ENCODE measurements around the gene YEATS2. TPM values are rescaled to one million over a fixed set of nuclear protein-coding genes. Genes with fewer than 3 reads are reported as not detected.
"Not testable (repeated sequence)": the region's sequence is repeated elsewhere in the genome, so short reads cannot be mapped to it uniquely, and the experiment has no call there.

Gene YEATS2
- polyA plus RNA-seq (ENCODE audit: insufficient read length in 4 of 4), result 10 to 100 TPM; 31.5 to 43.6 (median 36.9) TPM

DNA sequence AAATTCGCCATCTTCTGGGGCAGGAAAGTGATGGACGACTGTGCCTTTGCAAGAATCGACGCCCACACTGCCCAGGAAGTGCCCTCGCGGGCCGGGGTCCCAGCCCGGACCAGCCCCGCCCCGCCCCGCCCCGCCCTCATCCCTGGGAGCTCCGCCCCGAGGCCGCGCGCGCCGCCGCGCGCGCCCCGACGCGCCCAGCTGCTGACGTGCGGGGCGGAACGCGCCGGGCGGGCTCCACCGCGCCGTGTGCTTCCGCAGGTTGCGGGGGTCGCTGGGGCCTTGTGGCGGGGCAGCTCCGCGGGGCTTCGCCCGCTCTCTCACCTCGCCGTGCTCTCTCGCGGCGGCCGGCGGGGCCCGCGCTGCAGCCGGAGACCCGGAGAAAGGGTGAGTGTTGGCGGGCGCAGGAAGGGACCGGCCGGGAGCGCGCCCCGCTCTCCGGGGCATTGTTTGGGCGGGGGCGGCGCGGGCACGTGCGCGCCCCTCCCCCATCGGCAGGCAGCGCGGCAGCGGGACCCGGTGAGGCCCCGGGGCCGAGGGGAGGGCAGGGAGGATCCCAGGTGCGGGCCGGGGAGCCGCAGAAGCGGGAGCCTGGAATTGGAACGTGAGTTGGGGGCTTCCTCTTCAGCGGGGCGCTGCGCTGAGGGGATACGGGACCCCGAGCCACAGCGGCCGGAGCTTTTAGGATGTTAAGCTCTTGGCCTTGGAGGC, at the start of gene YEATS2:
TSS of gene YEATS2 (plus strand) at position 188 of the 708 bp plus-strand sequence. CDS start 17,366 bp downstream, outside the sequence.
- peak; percentile 47 to 66 (median 57) for DNase-seq (ENCODE audit: low read depth in 4 of 4, low spot score in 2 of 4)

DNA sequence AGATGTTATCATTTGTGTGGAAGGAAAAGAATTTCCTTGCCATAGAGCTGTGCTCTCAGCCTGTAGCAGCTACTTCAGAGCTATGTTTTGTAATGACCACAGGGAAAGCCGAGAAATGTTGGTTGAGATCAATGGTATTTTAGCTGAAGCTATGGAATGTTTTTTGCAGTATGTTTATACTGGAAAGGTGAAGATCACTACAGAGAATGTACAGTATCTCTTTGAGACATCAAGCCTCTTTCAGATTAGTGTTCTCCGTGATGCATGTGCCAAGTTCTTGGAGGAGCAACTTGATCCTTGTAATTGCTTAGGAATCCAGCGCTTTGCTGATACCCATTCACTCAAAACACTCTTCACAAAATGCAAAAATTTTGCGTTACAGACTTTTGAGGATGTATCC, 47.0 kb upstream of the YEATS2 start:
- DNase-seq (ENCODE audit: low read depth in 4 of 4, low spot score in 2 of 4), result no peak

DNA sequence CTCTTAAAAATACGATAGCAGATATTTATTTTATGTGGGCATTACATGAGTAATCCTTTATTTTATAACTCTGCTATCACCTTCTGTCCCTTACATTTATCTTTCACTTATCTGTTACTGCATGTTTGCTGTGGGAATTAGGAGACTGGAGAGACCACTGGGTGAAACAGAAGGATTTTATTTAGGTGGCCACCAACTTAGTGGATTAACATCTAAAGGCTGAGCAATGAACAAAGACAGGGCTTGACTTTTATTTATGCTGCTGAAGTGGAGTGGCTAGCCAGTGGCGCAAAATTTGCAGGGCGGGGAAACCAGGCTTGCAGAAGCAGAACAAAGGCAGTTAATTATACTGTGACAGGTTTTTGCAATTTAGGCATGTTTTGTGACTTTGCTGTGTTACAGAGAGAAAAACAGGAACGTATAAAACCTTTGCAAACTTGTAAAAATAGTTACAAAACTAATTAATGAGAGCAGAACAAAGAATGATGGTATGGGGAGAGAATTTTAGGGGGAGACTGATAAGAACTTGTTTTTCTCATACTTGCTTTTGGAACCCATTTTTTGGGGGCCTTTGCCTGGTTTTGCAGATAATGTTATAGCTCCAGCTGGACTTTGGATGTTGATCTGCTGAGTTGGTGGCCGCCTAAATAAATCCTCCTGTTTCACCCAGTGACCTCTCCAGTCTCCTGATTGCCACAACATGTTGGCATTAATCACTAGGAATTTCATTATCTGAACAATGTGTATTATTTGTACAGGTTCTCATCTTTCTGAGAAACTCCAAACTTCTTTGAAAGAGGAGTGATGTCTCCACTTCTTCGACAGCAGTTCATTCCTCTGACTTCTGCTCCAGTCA, 44.2 kb upstream of the YEATS2 start:
- peak in 1 of 4 donors; percentile 8 for DNase-seq (ENCODE audit: low read depth in 4 of 4, low spot score in 2 of 4)

DNA sequence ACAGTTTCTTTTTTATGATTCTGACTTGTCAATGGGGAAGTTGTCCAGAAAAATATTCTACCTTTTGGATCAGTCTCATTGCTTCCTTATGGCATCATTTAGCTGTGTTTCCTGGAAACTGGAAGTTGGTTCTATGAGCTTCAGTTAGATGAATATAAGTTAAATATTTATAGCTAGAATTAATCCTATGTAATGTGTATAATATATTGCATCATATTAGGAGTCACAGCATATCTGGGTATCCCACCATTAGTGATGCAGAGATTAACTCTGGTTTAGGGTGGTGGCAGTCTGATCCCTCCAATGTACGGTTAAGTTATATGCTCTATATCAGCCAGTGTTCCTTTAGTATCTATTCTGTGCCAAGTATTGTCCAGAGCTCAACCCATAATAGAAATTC, 42.9 kb upstream of the YEATS2 start:
- DNase-seq (ENCODE audit: low read depth in 4 of 4, low spot score in 2 of 4), result no peak

DNA sequence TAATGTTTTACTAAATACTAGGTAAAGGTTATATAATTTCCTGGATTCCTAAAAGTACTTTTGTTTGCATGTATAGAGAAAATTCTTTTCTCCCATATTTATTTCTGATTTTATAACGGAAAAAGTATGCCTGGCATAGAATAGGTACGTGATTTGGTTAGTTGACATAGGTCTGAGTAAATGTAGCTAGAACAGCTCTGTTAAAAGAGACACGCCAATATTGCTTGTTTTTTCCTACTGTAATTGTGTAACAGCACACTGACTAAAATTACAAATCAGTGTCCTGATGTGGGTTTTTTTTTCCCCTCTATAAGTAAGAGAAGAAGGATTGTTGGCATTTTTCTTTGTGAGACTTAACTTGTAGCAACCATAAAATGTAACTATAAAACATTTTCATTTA, 35.5 kb upstream of the YEATS2 start:
- DNase-seq (ENCODE audit: low read depth in 4 of 4, low spot score in 2 of 4), result no peak

DNA sequence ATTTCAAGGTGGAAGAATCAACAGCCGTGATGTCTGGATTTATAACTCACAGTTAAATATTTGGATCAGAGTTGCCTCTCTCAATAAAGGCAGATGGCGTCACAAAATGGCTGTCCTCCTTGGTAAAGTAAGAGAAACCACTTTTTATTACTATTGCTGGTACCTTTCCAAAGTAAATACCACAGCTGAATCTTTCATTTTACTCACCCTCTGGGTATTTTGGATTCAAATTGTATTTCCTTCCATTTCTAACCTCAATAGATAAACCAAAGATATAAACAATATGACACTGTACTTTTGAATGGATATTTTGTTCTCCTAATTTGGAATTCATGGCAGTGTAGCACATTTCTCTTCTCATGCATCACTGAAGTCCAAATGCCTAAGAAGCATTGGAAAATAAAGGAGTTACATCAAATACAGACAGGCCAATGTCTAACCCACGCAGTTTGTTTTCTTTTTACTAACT, 32.6 kb upstream of the YEATS2 start:
- DNase-seq (ENCODE audit: low read depth in 4 of 4, low spot score in 2 of 4), result no peak

DNA sequence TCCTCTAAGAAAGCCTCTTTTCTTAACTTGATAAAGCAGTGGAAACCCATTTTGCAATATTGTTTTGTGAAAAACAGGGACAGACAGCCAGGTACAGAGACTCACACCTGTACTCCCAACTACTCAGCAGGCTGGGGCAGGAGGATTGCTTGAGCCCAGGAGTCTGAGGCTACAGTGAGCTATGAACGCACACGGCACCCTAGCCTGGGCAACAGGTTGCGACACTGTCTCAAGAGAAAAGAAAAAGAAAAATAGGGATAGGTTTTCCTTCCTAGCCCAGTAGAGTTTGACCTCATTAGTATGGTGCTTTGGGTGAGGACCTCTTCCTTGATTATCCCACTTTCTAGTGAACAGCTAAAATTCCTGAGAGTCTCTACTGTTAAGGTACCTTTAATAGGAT, 17.5 kb upstream of the YEATS2 start:
- no peak for DNase-seq (ENCODE audit: low read depth in 4 of 4, low spot score in 2 of 4)

DNA sequence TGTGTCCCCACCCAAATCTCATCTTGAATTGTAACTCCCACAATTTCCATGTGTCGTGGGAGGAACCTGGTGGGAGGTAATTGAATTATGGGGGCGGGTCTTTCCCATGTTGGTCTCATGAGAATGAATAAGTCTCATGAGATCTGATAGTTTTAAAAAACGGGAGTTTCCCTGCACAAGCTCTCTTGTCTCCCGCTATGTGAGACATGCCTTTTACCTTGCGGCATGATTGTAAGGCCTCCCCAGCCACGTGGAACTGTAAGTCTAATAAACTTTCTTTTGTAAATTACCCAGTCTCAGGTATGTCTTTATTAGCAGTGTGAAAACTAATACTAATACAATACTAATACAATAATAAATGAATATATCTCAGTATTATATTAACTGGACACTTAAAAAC, 9.9 kb upstream of the YEATS2 start:
- DNase-seq (ENCODE audit: low read depth in 4 of 4, low spot score in 2 of 4), result no peak

DNA sequence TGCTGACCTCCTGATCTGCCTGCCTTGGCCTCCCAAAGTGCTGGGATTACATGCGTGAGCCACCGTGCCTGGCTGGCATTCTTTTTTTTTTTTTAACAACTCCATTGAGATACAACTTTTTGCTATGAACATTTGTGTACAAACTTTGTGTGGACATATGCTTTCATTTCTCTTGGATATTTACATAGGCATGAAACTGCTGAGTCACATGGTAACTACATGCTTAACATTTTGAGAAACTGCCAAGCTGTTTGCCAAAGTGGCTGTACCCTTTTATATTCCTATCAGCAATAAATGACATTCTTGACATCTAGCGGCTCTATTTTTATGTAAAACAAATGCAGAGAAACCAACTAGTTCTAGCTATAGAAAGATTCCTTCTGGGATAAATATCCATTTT, 8.7 kb upstream of the YEATS2 start:
- no peak for DNase-seq (ENCODE audit: low read depth in 4 of 4, low spot score in 2 of 4)

DNA sequence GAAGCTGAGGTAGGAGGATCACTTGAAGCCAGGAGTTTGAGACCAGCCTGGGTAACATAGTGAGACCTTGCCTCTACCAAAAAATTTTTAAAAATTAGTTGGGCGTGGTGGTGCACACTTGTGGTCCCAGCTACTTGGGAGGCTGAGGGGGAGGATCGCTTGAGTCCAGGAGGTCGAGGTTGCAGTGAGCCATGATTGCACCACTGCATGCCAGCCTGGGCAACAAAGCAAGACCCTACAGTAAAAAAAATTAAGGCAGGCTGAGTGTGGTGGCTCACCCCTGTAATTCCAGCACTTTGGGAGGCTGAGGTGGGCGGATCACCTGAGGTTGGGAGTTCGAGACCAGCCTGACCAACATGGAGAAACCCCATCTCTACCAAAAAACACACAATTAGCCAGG, 8.0 kb upstream of the YEATS2 start:
- DNase-seq (ENCODE audit: low read depth in 4 of 4, low spot score in 2 of 4), result not testable (repeated sequence)

DNA sequence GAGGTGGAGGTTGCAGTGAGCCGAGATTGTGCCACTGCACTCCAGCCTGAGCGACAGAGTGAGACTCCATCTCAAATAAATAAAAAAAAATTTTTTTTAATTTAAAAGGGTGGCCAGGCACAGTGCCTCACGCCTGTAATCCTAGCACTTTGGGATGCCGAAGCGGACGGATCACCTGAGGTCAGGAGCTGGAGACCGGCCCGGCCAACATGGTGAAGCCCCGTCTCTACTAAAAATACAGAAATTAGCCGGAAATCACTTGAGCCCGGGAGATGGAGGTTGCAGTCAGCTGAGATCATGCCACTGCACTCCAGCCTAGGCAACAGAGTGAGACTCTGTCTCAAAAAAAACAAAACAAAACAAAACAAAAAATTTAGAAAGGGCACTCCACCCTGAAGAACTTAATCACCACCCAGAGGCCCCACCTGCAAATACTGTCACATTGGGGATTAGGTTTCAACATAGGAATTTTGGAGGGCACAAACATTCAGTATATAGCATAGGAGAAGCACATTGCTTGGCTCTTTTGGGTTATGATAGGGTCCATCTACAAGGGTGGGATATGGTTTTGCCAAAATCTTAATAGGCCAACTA, 7.1 kb upstream of the YEATS2 start:
- DNase-seq (ENCODE audit: low read depth in 4 of 4, low spot score in 2 of 4), result no peak

DNA sequence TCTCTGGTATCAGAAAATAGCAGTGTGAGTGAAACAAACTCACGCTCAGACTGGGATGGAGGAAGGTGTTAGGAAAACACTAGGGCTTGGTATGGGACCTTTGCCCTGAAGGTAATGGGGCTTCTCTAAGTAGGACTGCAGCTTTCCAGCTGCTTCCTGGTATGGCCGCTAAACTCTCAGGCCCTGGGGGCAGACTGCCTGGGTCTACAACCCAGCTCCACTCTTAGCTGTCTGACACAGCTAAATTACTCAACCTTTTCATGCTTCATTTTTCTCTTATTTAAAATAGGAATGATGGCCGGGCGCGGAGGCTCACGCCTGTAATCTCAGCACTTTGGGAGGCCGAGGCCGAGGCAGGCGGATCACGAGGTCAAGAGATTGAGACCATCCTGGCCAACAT, 5.2 kb upstream of the YEATS2 start:
- no peak for DNase-seq (ENCODE audit: low read depth in 4 of 4, low spot score in 2 of 4)

DNA sequence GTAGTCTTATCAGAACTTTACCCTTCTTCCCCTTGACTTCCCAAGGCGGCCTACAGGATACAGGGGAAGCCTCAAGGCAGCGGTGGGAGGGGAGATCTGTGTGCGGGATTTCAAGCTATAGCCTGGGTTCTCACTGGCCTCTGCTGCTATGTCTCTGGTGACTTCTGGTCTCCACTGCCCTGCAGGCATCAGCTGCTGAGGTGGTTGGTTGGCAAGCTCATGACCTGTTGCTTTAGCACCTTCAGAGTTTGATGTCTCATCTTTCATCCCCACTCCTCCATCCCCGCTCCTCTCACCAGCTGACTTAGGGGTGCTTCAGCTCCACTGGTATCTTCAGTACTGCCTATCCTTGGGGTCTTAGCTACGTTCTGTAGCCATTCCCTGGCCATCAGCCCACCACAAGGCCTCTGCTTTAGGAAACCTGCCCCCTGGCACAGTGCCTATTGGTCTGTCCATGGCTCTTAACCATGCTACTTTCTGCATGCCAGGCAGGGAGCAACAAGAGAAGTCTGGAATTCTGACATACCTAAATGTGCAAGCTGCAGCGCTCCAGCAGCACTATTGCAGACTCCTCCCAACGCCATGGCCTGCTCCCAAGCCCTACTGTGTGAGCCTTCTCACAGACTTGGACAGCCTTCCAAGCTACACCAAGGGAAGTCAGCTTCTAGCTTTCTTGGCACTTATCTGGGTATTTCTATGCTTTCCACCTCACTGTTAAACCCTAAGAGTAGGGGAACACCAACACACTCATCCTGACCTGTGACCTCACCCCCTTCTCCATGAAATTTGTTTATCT, 1.8 kb upstream of the YEATS2 start:
- no peak for DNase-seq (ENCODE audit: low read depth in 4 of 4, low spot score in 2 of 4)

DNA sequence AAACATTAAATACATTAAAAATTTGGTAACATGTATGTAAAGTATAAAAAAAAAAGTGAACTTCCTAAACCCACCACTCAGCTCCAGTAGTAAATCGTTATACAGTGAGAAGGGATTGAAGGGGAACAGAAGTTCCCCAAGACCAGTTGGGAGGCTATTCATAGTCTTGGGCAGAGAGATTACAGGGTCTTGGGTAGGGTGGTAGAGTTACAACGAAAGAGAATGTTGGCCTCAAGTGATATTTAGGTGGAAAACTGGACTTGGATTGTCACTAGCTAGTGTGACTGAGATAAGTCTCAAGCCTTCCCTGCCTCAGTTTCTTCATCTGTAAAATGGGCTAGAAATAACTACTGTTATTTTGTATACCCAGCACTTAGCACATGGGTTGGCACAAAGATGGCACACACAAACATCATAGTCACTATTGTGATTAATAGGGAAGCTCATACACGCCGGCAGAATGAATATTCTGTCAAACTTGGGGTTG, 431 bp upstream of the YEATS2 start:
- DNase-seq (ENCODE audit: low read depth in 4 of 4, low spot score in 2 of 4), result no peak

DNA sequence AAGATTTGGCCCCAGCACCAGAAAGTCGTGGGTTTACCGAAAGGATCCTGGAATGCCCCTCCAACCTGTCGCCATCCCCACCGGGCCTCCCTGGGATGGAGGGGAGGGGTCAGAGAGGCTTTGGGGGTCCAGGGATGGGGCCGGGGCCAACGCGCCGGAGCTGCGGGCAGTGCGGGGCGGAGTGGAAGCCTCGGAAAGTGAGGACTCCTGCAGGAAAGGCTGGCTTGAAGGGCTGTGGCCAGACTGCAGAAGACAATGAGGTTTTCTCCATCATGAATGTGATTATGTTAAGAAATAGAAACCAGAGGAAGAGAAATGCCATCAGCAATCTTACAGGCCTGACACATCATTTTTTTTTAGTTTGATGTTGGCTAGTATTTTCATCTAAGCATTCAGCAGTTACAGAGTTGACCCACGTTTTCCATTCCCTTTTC, 738 bp downstream of the YEATS2 start:
- peak in 2 of 4 donors; percentile 21 to 47 for DNase-seq (ENCODE audit: low read depth in 4 of 4, low spot score in 2 of 4)

DNA sequence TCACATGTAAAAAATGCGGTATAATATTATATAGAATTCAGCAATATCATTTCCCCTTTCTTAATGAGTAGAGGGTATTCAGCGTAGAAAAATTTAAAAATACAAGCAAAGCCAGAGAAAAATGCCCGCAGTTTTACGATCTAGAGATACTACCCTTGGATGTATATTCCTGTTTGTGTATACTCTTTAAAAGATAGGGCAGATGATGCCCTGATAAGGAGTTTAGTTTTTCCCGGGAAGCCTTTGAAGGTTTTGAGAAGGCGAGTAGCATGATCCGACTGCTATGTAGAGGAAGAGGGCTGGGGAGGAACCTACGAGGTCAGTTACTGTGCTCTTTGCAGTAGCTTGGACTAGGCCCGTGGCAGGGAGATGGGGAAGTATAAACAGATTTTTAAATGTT, 1.2 kb downstream of the YEATS2 start:
- peak in 3 of 4 donors; percentile 13 to 34 (median 19) for DNase-seq (ENCODE audit: low read depth in 4 of 4, low spot score in 2 of 4)

DNA sequence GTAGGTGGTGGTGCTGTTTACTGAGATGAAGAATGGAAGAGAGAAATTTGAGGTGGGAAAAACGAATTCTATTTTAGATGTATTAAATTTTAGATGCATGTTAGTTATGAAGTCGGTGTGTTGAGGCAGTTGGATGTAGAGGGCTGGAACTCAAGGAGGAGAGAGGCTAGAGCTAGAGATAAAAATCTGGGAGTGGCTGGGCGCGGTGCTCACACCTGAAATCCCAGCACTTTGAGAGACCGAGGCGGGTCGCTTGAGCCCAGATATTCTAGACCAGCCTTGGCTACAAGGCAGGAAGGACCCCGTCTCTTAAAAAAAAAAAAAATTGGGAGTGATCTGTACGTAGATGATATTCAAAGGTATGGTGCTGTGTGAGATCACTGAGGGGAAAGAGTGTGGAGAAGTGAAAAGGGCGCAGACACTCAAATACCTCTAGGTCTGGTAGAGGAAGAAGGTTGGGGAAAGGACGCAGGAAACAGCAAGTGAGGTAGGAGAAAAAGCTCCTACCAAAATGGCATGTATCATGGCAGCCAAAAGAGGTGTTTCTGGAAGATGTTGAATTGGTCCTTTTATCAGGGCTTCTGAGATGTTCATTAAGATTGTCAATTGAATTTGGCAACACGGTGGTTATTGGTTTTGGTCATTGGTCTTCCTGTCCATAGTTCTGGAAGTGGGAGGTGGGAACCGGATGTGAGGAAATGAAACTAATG, 1.8 kb downstream of the YEATS2 start:
- no peak for DNase-seq (ENCODE audit: low read depth in 4 of 4, low spot score in 2 of 4)

DNA sequence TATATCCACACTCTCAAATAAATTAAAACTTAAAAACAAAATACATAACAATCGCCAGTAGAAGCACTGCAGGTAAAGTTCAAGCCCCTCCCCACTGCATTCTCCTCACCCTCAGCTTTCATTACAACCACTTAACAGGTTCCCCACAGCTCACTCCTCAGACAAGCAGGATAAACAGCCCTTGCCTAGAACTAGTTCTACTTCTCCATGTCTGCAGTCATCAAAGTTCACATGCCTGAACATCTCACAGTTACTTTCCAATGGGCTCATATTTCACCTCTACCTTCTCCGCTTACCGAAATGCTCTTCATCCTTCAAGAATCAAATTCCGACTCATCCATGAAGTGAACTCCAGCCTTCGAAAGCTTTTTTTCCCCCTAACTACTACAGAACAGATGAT, 4.1 kb downstream of the YEATS2 start:
- DNase-seq (ENCODE audit: low read depth in 4 of 4, low spot score in 2 of 4), result no peak

DNA sequence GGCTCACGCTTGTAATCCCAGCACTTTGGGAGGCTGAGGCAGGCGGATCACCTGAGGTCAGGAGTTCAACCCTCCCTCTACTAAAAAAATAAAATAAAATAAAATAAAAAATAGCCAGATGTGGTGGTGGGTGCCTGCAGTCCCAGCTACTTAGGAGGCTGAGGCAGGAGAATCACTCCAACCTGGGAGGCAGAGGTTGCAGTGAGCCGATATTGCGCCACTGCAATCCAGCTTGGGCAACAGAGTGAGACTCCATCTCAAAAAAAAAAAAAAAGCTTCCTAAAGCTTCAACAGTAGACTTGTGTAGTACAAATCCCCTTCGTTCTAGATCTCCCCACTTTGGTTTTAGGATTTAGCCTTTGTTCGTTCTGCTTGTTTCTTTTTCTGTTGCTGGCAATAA, 6.3 kb downstream of the YEATS2 start:
- DNase-seq (ENCODE audit: low read depth in 4 of 4, low spot score in 2 of 4), result not testable (repeated sequence)

DNA sequence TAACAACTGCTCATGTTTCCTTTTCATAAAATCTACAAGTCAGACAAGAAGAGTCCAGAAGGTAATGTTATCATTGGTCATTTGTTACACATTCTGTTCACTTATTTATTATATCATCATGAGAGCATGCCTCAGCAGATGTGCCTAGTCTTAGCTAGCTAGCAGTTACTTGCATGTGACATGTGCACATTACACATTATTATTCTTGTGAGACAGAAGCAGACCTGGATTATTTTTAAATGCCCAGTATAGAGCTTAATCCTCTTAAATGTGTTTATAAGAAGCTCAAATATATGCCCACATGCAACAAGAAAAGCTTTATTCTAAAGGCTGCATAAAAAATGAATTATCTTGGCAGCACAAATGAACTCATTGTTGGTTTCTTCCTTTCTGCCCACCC, 12.6 kb downstream of the YEATS2 start:
- no peak for DNase-seq (ENCODE audit: low read depth in 4 of 4, low spot score in 2 of 4)
